Activated CD4-positive, alpha-beta T cell treated with anti-CD3 and anti-CD28 coated beads for 1 hour (primary cell): ENCODE results near the gene FBXW2.
"Not testable (repeated sequence)": the region's sequence is repeated elsewhere in the genome, so short reads cannot be mapped to it uniquely, and the experiment has no call there.

ENCODE experiments used
- DNase-seq: peaks from one replicate; pipeline ENCODE4 v3.0.0-alpha.2; 2020

Gene FBXW2

GRCh38 chr9:120792898-120793765 is at the start of gene FBXW2:
Gene FBXW2 (minus strand): TSS chr9:120793416. CDS start chr9:120788258, 5,158 bp downstream.
- DNase-seq, result peak; percentile 71

- no peak for DNase-seq
Observed at GRCh38 chr9:120841930-120842684, 48.9 kb upstream of the FBXW2 start.

GRCh38 chr9:120839146-120839545 is 45.9 kb upstream of the FBXW2 start:
- DNase-seq, result no peak

DNA sequence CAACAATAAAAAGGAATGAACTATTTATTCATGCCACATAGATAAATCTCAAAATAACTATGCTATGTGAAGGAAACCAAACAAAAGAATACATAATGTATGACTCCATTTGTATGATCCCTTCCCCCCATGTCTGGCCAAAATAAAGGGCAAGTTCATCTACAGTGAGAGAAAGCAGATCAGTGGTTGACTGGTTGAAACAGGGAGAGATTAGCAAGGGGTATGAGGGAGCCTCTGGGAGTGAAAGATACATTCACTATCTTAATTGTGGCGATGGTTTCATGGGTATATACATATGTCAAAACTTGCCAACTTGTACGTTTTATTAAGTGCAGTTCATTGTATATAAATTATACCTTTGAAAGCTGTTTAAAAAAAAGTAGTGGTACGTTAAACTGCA is 44.7 kb upstream of the FBXW2 start:
- DNase-seq, result no peak

GRCh38 chr9:120833325-120833724 is 40.1 kb upstream of the FBXW2 start:
- DNase-seq, result no peak

DNA sequence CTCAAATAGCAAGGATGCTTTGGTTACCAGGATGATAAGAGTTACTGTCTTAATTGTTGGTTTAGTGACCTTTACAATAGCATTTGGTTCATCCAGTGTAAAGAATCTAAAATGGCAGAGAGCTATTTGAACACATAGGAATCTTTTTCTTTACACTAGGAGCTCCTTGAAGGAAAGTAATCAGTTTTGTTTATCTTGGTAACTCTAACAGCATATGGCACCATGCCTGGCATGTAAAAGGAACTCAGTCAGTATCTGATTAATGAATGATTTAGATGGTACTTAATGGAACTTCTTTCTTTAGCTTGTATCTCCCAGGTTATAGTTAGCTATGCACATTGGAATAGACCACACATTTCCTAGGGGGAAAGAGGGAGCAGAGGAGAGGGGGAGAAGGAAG is 39.6 kb upstream of the FBXW2 start:
- no peak for DNase-seq

GRCh38 chr9:120830865-120831264 is 37.6 kb upstream of the FBXW2 start:
- DNase-seq, result no peak

DNA sequence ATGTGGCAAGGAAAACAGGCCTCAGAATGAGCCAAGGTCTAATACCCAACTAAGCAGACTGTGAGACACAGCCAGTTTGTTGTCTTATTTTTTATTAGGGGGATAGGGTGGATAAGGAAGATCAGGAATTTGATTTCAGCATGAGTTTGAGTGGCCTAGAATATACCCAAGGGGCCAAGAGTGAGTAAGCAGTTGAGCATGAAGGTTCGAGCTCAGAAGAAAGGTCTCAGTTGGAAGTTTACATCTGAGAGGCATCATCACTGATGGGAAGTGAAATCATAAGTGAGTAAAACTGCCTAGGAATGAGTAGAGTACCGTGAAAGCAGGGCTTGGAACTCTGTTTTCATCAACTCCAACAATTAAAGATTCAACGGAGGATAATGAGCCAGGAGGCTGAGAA is 36.9 kb upstream of the FBXW2 start:
- DNase-seq, result no peak

DNA sequence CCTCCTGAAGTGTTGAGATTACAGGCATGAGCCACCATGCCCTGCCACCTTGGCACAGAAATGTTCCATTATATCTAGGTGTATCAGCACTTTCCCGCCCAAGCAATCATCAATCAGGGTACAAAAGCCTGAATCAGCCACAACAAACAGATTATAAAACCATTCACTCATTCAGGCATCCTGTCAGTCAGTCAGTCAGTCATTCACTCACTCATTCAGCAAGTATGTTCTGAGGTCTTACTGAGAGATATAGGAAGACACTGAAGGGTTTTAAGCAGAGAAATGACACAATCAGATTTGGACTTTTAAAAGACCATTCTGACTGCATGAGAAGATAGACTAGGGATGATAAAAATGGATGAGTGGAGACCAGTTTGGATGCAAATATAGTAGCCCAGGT is 36.4 kb upstream of the FBXW2 start:
- no peak for DNase-seq

DNA sequence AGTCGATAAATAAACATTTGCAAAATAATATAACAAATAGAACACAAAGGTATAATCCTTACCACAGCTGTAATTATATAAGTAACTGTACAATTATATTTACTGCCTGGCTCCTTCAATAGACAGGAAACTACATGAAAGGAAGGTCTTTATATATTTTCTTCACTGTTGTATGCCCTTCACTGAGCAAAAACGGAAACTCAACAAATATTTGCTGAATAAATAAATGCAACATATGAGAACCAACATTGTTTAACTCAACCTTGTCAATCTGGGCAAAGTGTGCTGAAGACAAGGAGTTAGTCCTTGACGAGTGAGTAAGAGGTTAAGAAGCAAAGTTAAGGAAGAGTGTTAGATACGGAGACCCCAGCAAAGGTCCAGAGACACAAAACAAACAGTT is 26.9 kb upstream of the FBXW2 start:
- DNase-seq, result no peak

DNA sequence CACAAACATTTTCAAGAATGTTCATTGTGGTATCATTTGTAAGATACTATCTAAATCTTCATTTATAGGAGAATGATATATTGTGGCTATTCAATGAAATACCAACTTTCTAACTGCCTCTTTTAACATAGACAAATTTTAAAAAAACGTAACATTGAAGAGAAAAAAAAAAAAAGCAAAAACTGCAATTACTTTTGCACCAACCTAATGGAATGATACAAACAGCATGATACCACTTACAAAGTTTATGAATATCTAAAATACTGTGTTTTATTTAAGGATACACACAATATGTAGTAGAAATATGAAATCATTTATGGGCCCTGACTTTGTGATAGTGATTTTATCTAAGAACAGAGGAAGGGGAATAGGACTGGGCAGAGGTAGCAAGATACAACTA is 25.4 kb upstream of the FBXW2 start:
- no peak for DNase-seq

DNA sequence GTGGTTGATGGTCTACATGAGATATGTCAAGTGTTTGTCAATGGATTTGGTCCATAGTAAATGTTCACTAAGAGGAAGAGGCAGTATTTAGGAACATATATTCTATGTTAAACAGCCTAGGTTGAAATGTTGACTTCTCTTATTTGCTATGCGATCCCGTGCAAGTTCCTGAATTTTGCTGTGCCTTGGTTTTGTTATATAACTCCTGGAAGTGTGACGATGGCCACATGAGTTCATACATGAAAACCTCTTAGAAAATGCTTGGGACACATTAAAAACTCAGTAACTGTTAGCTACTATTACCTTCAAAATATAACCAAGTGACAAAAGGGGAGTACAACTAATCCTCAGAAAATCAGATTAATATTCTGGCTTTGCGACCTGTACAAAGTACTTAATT is 21.9 kb upstream of the FBXW2 start:
- DNase-seq, result no peak

DNA sequence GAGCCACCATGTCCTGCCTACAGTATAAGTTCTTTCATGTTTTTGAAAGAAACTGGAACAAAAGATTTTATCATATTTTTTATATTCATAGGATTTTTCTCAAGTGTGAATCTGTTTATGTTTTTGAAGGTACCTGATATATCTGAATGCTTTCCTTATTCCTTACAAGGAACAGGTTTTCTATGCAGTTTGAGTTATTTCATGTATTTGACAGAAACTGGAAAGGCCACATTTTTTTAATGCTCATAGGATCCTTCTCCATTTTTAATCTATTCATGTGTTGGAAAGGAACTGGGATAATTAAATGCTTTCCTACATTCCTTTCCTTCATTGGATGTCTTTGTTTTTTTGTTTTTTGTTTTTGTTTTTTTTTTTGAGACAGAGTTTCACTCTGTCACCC is 15.7 kb upstream of the FBXW2 start:
- no peak for DNase-seq

DNA sequence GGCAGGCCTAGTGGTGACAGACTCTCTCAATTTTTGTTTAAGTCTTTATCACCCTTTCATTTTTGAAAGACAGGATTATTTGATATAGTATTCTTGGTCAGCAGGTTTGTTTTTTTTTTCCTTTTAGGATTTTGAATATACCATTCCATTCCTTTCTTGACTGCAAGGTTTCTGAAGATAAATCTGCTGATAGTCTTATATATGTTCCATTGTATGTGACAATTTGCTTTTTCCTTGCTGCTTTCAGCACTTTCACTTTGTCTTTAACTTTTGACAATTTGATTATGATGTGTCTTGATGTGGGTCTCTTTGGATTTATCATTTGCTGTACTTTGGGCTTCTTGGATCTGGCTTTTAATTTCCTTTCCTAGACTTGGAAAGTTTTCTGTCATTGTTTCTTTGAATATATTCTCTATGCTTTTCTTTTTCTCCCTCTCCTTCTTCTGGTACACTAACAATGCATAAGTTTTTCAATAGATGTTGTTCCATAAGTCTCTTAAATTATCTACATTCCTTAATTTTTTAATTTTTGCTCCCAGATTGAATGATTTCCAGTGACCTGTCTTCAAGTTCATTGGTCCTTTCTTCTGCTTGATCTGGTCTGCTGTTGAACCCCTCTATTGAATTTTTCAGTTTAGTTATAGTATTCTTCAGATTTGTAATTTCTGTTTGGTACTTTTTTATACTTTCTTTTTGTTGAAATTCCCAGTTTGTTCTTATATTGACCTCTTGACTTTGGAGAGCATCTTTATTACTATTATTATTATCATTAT is 14.6 kb upstream of the FBXW2 start:
- no peak for DNase-seq

DNA sequence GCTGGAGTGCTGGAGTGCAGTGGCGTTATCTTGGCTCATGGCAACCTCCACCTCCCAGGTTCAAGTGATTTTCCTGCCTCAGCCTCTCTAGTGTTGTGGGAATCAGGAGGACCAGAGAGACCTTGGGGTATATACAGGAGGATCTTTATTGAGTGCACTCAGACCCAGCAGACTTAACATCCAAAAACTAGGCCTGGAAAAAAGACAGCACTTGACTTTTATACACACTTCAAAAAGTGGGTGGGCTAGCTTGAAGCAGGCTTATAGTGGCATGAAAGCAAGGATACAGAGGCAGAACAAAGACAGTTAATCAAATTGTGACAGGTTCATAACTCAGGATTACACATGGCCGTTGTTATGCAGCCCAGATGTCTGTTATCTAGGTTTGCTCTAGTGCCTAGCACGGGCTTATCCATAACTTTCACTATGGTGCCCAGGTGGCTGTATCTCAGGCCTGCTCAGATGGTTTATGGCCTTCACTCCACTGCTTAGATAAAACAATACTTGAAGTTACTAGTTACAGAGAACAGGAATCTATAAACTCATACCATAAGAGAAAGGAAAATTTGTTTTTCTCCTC is 11.7 kb upstream of the FBXW2 start:
- not testable (repeated sequence) for DNase-seq

DNA sequence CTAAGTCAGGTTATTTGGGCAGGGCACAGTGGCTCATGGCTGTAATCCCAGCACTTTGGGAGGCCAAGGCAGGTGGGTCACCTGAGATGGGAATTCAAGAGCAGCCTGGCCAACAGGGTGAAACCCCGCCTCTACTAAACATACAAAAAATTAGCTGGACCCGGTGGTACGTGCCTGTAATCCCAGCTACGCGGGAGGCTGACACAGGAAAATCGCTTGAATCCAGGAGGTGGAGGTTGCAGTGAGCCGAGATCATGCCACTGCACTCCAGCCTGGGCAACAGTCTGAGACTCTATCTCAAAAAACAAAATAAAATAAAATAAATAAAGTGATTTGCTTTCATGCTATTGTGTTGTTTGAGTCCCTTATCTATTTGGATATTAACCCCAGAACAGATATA is 8.2 kb upstream of the FBXW2 start:
- no peak for DNase-seq

GRCh38 chr9:120791161-120791560 is 2.1 kb downstream of the FBXW2 start:
- DNase-seq, result no peak

DNA sequence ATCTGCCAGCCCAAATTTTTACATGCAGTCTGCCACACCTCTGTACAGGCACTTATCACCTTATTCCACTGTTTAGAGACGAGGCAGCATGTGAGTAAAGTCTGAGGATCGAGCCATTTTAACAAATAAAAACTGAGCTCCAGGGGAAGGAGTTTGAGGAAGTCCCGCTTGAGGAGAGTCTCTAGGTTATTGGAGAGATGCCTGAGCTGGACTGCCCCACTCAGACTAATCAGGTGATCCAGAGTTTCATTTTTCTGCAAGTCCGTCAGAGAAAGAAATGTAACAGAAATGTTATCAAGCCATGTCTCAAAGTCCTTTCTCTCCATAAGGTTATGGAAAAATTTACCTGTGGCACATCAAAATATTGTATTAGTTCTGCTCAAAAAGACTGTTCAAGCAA is 5.3 kb downstream of the FBXW2 start:
- DNase-seq, result no peak

- no peak for DNase-seq
Observed at GRCh38 chr9:120783602-120784047, 9.6 kb downstream of the FBXW2 start.

GRCh38 chr9:120781236-120781635 is 12.0 kb downstream of the FBXW2 start:
- no peak for DNase-seq

DNA sequence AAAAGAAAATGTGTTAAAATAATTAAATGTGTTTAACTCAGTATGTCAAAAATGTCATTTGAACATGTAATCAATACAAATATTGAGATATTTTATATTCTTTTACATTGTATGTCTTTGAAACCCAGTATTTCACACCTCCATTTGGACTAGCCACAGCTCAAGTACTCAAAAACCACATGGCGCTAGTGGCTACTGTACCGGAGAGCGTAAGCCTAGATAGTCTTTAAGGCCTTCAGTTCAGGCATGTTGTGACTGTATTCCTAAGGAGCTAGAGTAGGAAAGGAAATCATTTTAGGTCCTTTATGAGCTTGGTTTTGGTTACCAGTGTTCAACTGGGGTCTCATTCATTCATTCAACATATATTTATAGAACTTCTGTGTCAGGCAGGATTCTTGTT is 12.8 kb downstream of the FBXW2 start:
- DNase-seq, result no peak

GRCh38 chr9:120779227-120779626 is 14.0 kb downstream of the FBXW2 start:
- no peak for DNase-seq

- no peak for DNase-seq
Observed at GRCh38 chr9:120778758-120779157, 14.5 kb downstream of the FBXW2 start.
